HG03095 (cell line): ENCODE data around the gene RNF126.
"Not testable (repeated sequence)": the region's sequence is repeated elsewhere in the genome, so short reads cannot be mapped to it uniquely, and the experiment has no call there.

Experiments
- ATAC-seq: cut with Tn5 transposase; IDR thresholded peaks from one replicate; pipeline ENCODE4 v1.9.1; 2021; ENCODE audit warnings: moderate library complexity; ENCODE audit not compliant: unreplicated experiment

RNF126 gene

DNA sequence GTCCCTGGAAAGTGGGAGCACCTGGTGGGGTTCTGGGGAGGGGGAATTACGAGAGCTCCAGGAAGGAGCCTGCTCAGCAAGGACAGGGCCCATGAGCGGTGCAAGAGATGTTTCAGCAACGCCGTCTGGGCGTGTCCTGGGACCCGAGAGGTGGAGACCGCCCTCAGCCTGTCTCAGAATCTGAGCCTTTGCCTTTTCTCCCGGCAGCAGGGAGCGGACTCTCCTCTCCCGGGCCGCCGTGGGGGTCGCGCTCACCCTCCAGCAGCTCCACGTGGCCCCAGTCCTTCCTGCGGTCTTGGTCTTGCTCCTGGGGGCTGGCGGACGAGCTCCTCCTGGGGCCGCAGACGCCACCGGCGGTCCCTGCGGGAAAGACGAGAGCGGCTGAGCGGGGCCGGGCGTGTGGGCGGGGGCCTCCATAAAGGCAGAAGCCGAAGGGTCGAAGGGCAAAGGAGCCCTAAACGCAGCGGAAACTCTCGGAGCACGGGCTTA lies 30.4 kb downstream of the RNF126 start:
- no peak for ATAC-seq

DNA sequence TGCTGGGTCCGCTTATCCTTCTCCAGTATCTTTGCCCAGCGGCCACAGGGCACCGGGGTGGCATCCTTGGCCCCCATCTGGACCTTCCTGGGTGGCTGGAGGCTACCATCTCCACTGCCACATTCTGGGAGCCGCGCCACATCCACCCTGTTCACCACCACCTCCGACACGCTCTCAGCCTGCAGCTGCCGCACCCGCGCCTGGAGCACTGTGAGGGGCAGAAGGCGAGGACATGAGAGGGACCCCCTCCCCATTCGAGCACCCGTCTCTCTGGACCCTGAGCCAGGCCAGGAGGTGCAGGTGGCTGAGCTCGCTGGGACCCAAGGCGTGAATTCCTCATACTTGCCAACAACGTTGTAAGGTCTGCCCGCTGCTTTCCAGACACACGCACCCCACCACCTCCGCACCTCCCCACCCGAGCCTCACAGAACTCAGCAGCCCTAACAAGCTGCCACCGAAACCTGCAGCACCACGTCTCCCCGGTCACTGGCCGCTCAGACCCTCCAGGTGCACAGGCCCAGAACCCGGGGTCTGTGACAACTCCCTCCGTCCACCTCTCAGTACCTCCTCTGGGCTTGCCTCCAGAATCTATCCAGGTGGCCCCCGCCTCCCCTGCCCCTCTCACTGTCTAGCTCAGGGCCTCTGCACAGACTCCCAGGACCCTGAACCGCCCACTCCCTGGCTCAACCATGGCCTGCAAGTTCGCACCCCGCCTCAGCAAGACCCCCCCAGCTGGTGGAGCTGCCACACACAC lies 32.9 kb downstream of the RNF126 start:
- ATAC-seq = no peak

DNA sequence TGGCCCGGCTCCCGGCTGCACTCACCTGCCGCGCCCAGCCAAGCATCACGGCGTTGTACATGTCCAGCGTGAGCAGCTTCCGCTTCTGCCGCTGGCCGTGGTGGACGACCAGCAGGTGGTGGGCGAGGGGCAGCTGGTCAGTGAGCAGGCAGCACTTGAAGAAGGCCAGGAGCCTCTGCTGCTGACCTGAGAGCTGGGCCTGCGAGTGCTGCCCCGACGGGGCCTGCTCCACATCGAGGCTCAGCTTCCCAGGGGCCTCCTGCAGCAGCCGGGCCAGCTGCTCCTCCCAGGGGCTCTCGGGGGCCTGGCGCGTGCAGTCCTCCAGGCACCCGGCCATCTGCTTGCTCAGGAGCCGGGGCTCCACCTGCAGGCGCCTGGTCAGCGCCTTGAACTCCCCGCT lies 33.5 kb downstream of the RNF126 start:
- not testable (repeated sequence) for ATAC-seq

DNA sequence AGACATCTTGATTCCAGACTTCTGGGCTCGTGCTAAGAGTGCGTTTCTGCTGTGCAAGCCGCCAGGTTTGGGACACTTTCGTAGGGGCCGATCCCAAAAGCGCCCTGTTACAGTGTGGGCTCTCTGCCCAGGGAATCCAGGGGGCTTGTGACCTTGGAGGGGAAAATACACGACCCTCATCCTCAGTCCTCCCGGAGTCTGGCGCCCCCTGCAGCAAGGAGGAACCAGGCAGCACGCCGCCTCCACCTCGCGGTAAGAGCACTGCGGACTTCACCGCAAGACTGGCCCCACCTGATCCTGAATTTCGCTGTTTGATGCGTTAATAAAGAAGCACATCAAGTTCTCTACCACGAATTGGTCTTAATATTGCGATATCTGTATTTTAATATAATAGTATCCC lies 34.8 kb downstream of the RNF126 start:
- ATAC-seq = no peak

DNA sequence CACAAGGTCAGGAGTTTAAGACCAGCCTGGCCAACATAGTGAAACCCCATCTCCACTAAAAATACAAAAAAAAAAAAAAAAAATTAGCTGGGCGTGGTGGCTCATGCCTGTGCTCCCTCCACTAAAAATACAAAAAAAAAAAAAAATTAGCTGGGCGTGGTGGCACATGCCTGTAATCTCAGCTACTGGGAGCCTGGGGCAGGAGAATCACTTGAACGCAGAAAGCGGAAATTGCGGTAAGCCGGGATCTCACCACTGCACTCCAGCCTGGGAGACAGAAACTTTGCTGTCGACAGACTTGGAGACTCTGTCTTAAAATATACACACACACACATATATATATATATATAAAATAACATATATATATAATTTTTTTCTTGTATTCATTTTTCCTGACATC lies 36.4 kb downstream of the RNF126 start:
- not testable (repeated sequence) for ATAC-seq

DNA sequence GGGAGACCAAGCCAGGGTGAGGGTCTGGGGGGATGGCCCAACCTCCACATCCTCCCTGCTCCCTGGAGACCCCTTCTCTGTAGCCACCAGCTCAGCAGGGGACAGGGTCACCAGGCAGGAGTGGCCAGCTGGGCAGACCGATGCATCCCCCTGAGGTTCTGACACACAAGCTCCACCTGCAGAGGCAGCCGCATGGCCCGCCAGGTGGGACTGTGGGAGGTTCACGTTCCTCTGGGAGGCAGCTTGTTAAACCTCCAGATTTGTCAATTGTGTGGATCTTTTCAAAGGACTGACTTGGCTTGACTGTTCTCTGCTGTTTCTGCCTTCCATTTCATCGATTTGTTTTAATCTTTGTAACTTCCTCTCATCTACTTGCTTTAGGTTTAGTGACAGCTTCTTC lies 37.8 kb downstream of the RNF126 start:
- ATAC-seq = no peak

DNA sequence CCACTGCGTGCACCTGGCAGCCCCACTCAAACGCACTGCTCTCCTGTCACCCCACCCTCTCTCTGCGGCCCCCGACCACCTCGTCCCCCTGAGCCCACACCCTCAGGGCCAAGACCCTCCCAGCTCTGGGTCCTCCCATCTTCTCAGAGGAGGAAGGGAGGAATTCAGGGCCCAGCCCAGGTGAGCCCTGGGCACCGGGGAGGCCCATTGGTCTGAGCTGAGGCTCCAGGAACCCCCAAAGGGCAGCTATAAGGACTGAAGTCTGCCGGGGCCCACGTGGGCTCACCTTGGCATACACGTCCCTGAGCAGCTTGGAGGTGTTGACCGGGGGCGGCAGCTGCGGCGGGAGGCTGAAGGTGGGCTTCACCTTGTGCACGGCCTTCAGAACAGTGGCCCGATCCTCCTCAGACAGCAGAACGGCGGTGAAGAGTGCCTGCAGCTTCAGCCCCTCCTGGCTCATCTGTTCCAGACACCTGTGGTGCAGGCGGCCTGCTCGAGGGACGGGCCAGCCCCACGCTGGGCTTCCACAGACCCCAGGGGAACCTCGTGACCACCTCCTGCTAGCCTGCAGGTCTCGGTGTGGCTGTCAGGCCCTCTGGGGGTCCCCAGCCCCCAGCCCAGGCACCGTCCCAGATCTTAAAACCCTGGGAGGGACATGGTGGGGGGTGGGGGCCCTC lies 38.4 kb downstream of the RNF126 start:
- ATAC-seq = no peak

DNA sequence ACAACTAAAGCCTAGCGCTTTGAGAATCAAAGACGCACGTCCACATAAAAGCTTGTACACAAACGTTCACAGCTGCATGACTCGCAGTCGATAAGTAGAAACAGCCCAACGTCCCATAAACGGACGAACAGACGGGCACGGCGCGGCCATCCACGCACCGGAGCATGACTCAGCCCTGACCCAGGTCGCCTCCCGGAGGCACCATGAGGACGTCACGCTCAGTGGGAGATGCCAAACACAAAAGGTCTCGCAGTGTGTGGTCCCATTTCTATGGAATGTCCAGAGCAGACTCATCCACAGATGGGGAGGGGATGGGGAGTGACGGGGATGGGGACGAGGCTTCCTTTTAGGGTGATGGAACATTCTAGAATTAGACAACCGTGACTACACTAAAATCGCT lies 39.0 kb downstream of the RNF126 start:
- no peak for ATAC-seq

DNA sequence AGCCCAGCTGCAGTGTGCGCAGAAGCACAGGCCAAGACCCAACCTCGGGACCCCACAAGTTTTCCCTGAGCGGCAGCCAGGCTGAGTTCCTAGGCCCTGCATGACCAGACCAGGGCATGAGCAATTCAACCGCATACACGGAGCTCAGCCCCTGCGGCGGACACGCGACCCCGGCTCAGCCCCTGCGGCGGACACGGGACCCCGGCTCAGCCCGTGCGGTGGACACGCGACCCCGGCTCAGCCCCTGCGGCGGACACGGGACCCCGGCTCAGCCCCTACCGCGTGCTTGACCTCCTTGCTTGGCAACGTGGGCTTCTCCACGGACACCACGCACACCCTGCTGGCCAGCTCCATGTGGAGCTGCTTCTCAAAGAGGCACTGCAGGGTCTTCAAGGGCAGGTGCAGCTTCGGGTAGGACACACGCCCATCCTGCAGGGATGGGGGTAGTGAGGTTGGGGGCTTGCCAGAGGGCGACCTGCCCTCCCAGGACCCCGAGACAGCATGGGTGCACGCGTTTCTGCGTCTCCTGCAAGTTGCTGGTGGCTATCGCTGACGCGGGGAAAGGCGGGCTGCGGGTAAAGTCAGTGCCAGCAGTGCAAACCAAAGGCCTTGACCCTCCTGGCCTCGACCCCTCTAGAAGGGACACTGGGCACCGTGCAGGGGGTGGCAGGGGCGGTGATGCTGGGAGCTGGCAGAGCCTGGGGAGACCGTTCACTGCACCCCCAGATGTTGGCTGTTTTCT lies 39.7 kb downstream of the RNF126 start:
- no peak for ATAC-seq

DNA sequence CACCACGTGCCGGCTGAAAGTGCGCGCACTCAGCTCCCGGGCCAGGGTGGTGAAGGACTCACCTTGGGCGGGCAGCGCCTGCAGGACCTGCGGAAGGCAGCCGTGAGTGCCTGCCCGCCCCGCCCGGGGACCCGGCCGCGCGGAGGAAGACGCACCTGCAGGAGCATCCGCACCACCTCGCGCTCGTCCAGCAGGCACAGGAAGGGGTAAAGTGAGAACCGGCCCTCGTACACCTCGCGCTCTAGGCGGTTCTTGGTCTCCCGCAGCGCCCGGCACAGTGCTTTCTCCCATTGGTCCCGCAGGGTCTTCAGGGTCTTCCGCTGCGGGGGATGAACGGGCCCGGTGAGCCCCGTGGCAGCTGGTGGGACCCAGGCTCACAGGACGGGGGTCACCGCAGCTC lies 40.3 kb downstream of the RNF126 start:
- ATAC-seq = no peak

DNA sequence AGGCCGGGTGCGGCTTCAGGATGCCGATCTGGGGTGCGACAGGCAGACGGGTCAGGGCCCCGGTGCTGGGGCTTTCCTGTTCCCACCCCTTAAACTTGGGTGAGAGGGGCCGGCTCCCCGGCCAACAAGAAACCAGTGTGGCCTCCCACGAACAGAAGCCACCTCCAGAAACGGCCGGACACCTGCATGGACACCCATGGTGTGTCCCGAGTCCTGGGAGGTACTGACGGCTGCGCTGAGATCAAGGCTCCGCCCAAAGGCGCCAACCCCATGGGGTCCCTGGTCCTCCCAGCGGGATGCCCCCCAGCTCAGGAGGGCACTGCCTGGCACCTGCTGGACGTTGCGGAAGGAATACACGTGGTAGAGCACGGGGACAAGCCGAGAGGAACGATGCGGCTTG lies 41.2 kb downstream of the RNF126 start:
- no peak for ATAC-seq

DNA sequence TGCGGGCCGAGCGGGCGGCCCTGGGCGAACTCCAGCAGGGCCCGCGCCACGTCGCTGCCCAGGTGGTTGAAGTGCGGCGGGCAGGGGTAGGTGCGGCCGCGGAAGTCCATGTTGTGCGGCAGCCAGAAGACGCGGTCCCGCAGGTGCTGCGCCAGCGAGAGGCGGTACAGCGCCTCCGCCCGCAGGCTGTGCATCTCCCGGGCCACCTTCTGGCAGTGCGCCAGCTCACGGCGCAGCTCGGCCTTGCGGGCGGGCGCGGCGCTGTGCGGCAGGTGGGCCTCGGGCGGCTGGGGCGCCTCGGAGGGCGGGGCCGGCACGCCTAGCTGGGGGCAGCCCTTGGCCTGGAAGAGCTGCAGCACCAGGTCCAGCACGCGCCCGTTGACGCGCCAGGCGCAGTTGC lies 41.8 kb downstream of the RNF126 start:
- not testable (repeated sequence) for ATAC-seq

DNA sequence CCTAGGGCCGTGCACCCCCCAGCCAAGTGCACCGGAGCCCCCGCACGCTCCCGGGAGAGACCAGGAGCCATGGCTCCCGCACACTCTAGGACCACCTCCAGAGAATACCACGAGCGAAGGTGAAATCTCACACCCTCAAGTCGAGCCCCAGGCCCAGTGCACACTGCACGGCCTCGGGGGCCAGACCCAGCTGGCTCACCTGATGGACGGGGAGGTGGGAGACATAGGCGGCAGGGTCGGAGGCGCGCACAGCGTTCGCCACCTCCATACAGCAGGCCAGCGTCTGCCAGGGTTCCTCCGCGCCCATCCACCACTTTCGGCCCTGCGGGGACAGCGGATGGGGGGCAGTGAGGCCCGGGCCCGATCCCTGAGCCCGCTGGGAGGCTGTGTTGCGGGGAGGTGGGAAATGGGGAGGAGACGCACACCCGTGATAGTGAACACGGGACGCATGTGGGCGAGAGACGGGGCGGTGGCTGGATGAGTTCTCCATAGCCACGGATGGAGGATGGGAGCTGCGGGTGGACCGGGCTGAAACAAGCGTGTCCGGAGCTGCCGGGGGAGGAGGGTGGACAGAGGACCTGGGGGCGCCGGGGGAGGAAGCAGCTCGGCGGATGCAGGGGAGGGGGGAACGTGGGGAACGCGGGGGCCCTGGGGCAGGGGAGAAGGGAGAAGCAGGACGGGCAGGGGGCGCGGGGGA lies 42.7 kb downstream of the RNF126 start:
- no peak for ATAC-seq

DNA sequence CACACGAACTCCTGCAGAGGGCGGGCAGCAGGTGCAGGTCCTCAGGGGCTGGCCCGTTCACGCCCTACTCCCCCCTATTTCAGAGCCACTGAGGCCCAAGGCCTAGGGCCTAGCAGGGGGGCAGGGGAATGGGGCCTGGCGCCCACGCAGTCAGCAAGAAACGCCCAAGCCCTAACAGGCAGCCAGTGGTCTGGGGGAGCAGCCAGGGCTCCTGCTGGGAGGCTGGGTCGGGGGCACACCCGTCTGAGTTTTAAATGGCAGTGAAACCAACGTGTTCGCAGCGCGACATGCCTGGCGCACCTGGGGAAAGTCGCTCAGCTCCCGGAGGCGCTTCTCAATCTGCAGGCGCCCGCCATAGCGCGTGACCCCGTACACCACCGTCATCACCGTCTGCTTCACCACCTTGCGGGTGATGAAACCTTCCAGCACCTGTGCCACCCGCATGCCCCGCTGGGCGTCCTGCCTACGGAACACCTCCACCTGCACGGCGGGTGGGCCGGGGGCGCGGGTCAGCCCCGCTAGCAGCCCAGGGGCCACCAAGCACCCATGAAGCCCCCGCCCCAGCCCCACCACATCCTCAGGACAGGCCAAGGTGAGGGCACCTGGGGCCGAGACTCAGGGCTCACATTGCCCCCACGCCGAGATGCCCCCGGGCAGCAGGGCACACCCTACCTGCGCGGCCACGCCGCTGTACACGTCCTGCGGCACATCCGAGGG lies 43.6 kb downstream of the RNF126 start:
- ATAC-seq = no peak

DNA sequence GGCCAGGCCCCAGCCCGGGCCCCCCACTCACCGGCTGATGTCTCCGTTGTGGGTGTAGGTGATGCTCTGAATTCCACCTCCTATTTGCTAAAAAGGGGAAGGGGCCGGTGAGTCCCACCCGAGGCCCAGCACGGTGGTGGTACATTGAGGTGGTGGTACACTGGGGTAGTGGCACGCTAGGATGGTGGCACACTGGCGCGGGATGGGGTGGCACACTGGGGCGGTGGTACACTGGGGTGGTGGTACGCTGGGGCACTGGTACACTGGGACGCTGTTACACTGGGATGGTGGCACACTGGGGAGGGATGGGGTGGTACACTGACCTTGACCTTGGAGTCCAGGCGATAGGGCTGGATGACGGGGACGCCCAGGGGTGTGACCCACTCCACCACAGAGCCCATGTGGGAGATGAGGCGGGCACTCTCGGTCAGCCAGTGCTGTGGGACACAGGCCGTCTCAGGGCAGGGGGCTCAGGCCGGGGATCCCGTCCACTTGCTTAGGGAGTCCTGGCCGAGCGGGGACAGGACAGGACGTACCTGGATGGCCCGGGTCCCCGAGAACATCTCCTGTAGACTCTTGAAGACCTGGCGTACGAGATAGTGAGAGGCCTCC lies 44.2 kb downstream of the RNF126 start:
- ATAC-seq = no peak

DNA sequence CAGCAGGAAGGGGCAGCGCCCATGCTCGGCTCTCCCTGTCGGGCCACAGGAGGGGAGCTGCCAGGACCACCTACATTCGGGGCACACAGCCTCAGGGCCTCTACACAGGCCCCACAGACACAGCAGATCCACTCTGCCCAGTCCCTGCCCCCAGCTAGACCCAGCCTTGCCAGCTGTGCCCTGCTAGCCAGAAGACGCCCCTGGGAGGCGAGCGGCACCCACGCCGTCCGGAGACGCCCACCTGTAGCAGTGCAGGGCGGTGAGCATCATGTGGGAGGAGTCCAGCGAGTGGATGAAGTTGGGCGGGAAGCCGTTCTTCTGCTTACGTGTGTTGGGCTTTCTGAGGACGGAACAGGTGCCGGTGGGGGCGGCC lies 44.8 kb downstream of the RNF126 start:
- no peak for ATAC-seq

DNA sequence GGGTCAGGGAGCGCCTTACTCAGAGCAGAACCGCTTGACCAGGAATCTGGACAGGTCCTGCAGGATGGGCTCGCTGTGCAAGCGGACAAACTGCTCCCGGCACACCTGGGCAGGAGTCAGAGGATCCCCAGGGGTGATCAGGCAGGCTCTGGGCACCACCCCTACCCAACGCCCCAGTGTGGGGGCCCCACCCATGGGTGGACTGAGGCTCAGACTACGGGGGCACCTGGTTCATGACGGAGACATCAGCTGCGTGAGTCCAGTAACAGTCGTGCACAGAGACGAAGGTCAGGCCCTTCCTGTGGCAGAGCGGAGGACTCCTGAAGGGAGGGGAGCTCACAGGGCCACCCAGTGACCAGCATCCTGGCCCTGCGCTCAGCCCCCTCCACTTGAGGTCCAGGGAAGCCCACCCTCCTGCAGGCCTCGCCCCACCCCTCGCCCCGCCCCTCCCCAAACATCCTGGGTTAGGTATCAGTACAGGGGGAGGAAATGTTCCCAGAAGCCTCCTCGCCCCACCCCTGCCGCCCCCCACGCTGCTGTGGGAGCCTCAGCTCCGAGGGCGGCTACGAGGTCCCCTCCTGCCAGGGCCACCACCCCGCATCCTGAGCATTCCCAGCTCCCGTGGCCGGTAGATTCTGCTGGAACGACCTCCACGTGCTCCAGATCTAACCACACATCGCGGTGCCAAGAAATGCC lies 45.3 kb downstream of the RNF126 start:
- ATAC-seq = no peak

DNA sequence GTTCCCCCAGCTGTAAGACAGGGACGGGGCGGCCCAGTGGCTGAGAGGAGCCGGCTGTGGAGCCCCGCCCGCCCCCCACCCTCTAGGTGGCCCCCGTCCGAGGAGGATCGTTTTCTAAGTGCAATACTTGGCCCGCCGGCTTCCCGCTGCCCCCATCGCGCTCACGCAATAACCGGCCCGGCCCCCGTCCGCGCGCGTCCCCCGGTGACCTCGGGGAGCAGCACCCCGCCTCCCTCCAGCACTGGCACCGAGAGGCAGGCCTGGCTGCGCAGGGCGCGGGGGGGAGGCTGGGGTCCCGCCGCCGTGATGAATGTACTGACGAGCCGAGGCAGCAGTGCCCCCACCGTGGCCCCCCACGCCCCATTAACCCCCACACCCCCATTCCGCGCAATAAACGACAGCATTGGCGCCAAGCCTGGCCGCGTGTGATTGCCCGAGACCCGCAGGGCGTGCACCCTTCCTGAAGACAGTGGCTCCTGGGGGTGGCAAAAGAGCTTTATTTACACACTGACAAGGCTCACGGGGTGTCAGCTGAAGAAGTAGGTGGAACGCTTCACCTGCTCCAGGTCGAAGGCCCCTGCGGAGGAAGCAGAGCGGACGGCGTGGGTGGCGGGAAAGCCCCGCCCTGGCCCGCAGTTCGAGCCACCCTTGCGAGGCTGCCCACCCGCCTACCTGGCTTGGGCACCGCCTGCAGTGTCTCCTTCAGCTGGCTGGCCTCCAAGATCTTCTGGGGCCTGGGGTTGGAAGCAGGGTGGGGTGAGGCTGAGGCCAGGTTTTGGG lies 46.1 kb downstream of the RNF126 start:
- ATAC-seq = no peak
